HG03064 (cell line): ENCODE data around the gene GPATCH4.
"Not testable (repeated sequence)": the region's sequence is repeated elsewhere in the genome, so short reads cannot be mapped to it uniquely, and the experiment has no call there.

Experiments used
- ATAC-seq: cut with Tn5 transposase; IDR thresholded peaks from one replicate; pipeline ENCODE4 v1.9.1; 2021; ENCODE audit warnings: low read depth; ENCODE audit not compliant: unreplicated experiment

The GPATCH4 gene

GRCh38 chr1:156581661-156582387 is 19.5 kb downstream of the GPATCH4 start:
- ATAC-seq = no peak

- ATAC-seq = no peak
Observed at GRCh38 chr1:156579472-156579871, 21.8 kb downstream of the GPATCH4 start, which contains the start of gene TTC24. TTC24 (plus strand) TSS chr1:156579723; CDS start chr1:156581365, 1,642 bp downstream.

- no peak for ATAC-seq
Observed at GRCh38 chr1:156578055-156578454, 23.2 kb downstream of the GPATCH4 start.

GRCh38 chr1:156577550-156577949 is 23.7 kb downstream of the GPATCH4 start:
- no peak for ATAC-seq

- no peak for ATAC-seq
Observed at GRCh38 chr1:156574039-156574633, 27.1 kb downstream of the GPATCH4 start.

- no peak for ATAC-seq
Observed at GRCh38 chr1:156572663-156573018, 28.6 kb downstream of the GPATCH4 start.

- peak; percentile 87 for ATAC-seq
Observed at GRCh38 chr1:156571919-156572662, 29.2 kb downstream of the GPATCH4 start, which contains the start of gene IQGAP3. IQGAP3 (minus strand) TSS chr1:156572565; CDS start chr1:156572529, 36 bp downstream.

GRCh38 chr1:156571261-156571852 is 29.9 kb downstream of the GPATCH4 start:
- no peak for ATAC-seq

- no peak for ATAC-seq
Observed at GRCh38 chr1:156566436-156566835, 34.8 kb downstream of the GPATCH4 start.

- ATAC-seq = no peak
Observed at GRCh38 chr1:156565519-156565918, 35.8 kb downstream of the GPATCH4 start.

GRCh38 chr1:156560585-156561163 is 40.6 kb downstream of the GPATCH4 start:
- no peak for ATAC-seq

GRCh38 chr1:156559797-156560385 is 41.4 kb downstream of the GPATCH4 start:
- ATAC-seq = no peak

- ATAC-seq = no peak
Observed at GRCh38 chr1:156559086-156559796, 42.0 kb downstream of the GPATCH4 start.

GRCh38 chr1:156556354-156556753 is 44.9 kb downstream of the GPATCH4 start:
- ATAC-seq = no peak

- ATAC-seq = no peak
Observed at GRCh38 chr1:156555715-156556114, 45.6 kb downstream of the GPATCH4 start.

- ATAC-seq = no peak
Observed at GRCh38 chr1:156554971-156555370, 46.3 kb downstream of the GPATCH4 start.

GRCh38 chr1:156553860-156554485 is 47.3 kb downstream of the GPATCH4 start:
- no peak for ATAC-seq

GRCh38 chr1:156552937-156553336 is 48.3 kb downstream of the GPATCH4 start:
- not testable (repeated sequence) for ATAC-seq

GRCh38 chr1:156552518-156552917 is 48.8 kb downstream of the GPATCH4 start:
- ATAC-seq = no peak
